Endodermal cell (in vitro differentiated cells): ENCODE results near the gene EPHA2. TPM values are rescaled to one million over a fixed set of nuclear protein-coding genes. Genes with fewer than 3 reads are reported as not detected.

Experiments used
- DNase-seq: peaks from one replicate; pipeline ENCODE4 v3.0.0-alpha.2; 2017
- H3K27ac ChIP-seq: 2 replicates; pipeline ENCODE4 v1.5.1; 2013; ENCODE audit warnings: mild to moderate bottlenecking, low read depth, low read length, moderate library complexity
- H3K27me3 ChIP-seq: 2 replicates; pipeline ENCODE4 v1.6.1; 2013; ENCODE audit warnings: mild to moderate bottlenecking, low read length, moderate library complexity; ENCODE audit not compliant: insufficient read depth, control insufficient read depth, poor library complexity, severe bottlenecking
- H3K36me3 ChIP-seq: 2 replicates; pipeline ENCODE4 v1.7.0; 2013; ENCODE audit warnings: mild to moderate bottlenecking, low read length, moderate library complexity; ENCODE audit not compliant: control insufficient read depth, insufficient read depth
- H3K4me1 ChIP-seq: one replicate; pipeline ENCODE4 v1.7.0; 2013; ENCODE audit warnings: low read length; ENCODE audit not compliant: control insufficient read depth, insufficient read depth
- H3K4me3 ChIP-seq: 2 replicates; pipeline ENCODE4 v1.5.1; 2013; ENCODE audit warnings: mild to moderate bottlenecking, low read length, moderate library complexity
- H3K9ac ChIP-seq: 2 replicates; pipeline ENCODE4 v1.6.1; 2013; ENCODE audit warnings: mild to moderate bottlenecking, low read length, moderate library complexity; ENCODE audit not compliant: poor library complexity, severe bottlenecking; ENCODE audit errors: extremely low read depth
- H3K9me3 ChIP-seq: 2 replicates; pipeline ENCODE4 v1.6.1; 2013; ENCODE audit warnings: mild to moderate bottlenecking, low read length, moderate library complexity; ENCODE audit not compliant: control insufficient read depth
- H3K27ac Mint-ChIP-seq: 2 replicates; pipeline ENCODE4 v1.8.0; 2020; ENCODE audit warnings: mixed read lengths
- H3K27me3 Mint-ChIP-seq: 2 replicates; pipeline ENCODE4 v1.8.0; 2021; ENCODE audit warnings: mild to moderate bottlenecking, mixed read lengths; ENCODE audit not compliant: insufficient read depth
- H3K36me3 Mint-ChIP-seq: 2 replicates; pipeline ENCODE4 v1.8.0; 2020; ENCODE audit warnings: low read depth, mixed read lengths
- H3K4me1 Mint-ChIP-seq: 2 replicates; pipeline ENCODE4 v1.8.0; 2020; ENCODE audit warnings: mixed read lengths
- H3K4me3 Mint-ChIP-seq: 2 replicates; pipeline ENCODE4 v1.8.0; 2020; ENCODE audit warnings: mild to moderate bottlenecking, moderate library complexity, mixed read lengths
- H3K9me3 Mint-ChIP-seq: 2 replicates; pipeline ENCODE4 v1.8.0; 2020; ENCODE audit warnings: mild to moderate bottlenecking, mixed read lengths
- CTCF ChIP-seq: fragments of 200-600 bp; sonication (generic); conservative IDR thresholded peaks from 2 replicates; pipeline ENCODE4 v1.5.0; 2021; ENCODE audit warnings: antibody characterized with exemption, mild to moderate bottlenecking
- WGBS, 2 experiments: methylation state at CpG; one replicate each; pipeline versions ENCODE4 v1.1.5 to v1.1.7; 2013; ENCODE audit warnings: missing lambda C conversion rate in 2 of 2, mixed read lengths in 1 of 2; ENCODE audit not compliant: insufficient coverage in 1 of 2, insufficient read length in 1 of 2; 5-methylcytosine and 5-hydroxymethylcytosine counted together
- total RNA-seq, 2 donors: library from RNA; stranded (reverse); fragmentation: NEBNext Ultra II Directional in 1 of 2; extraction: Animal tissue kit (Norgen Biotek cat#: 25700) in 1 of 2; gene quantifications; 2 replicates in 1 of 2; 3 replicates in 1 of 2; pipeline ENCODE4 v1.2.1, GENCODE V29; 2021

EPHA2 gene
- total RNA-seq, 2 donors from 2014 or later = 56.5 to 64.3 TPM

GRCh38 chr1:16202281-16203210 lies 46.7 kb upstream of the EPHA2 start:
- no peaks in the 10 kb centered on the region for H3K9me3 ChIP-seq
- H3K4me3 Mint-ChIP-seq = no peak overlapping the region
- H3K27me3 Mint-ChIP-seq = peaks cover 4% of the 10 kb centered on the region
- WGBS, 2 experiments = 93 to 94% methylated on average over 15 to 24 of the region's 24 CpGs
- H3K9ac ChIP-seq = no peak overlapping the region
- peaks cover 4% of the 10 kb centered on the region for H3K4me1 Mint-ChIP-seq
- no peaks in the 10 kb centered on the region for H3K9me3 Mint-ChIP-seq
- H3K27ac ChIP-seq = no peak overlapping the region
- no peak for DNase-seq
- H3K4me1 ChIP-seq = no peaks in the 10 kb centered on the region
- no peaks in the 10 kb centered on the region for H3K36me3 ChIP-seq
- H3K36me3 Mint-ChIP-seq = peaks cover under 1% of the 10 kb centered on the region
- H3K27ac Mint-ChIP-seq = no peak overlapping the region
- H3K4me3 ChIP-seq = no peak overlapping the region
- peaks cover 5% of the 10 kb centered on the region for H3K27me3 ChIP-seq
- no peak for TF ChIP-seq CTCF

- WGBS, 2 experiments = 86 to 94% methylated on average over 4 of the region's 4 CpGs
- Histone ChIP-seq H3K9ac (no peak overlapping the region), H3K4me1 (no peaks in the 10 kb centered on the region), H3K9me3 (no peaks in the 10 kb centered on the region), H3K27ac (no peak overlapping the region), H3K36me3 (no peaks in the 10 kb centered on the region), H3K27me3 (no peaks in the 10 kb centered on the region), H3K4me3 (no peak overlapping the region)
- no peak for DNase-seq
- Mint-ChIP-seq H3K27ac (no peak overlapping the region), H3K4me1 (no peaks in the 10 kb centered on the region), H3K36me3 (peaks cover 3% of the 10 kb centered on the region), H3K9me3 (no peaks in the 10 kb centered on the region), H3K4me3 (no peak overlapping the region), H3K27me3 (no peaks in the 10 kb centered on the region)
- no peak for TF ChIP-seq CTCF
Measured at GRCh38 chr1:16199700-16200099, 43.8 kb upstream of the EPHA2 start.

DNA sequence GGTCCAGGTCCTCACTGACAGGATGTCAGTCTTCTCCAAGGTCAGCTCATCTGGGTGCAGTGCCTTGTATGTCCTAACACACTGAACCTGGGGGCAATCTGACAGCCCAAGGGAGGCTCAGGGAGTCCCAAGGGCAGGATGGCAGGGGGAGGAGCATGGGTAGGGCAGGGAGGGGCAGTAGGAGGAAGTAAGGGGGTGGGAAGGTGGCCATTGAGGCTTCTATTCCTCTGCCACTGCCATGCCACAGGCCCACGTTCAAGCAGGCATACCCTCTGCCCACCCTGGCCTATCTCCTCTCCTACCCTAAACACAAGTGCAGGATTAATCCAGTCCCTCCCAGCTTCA lies 43.3 kb upstream of the EPHA2 start:
- no peak overlapping the region for H3K4me3 ChIP-seq
- H3K9ac ChIP-seq = no peak overlapping the region
- TF ChIP-seq CTCF = no peak
- H3K9me3 ChIP-seq = no peaks in the 10 kb centered on the region
- no peaks in the 10 kb centered on the region for H3K27me3 ChIP-seq
- H3K36me3 ChIP-seq = no peaks in the 10 kb centered on the region
- H3K27ac Mint-ChIP-seq = no peak overlapping the region
- peaks cover 3% of the 10 kb centered on the region for H3K36me3 Mint-ChIP-seq
- no peaks in the 10 kb centered on the region for H3K9me3 Mint-ChIP-seq
- H3K4me3 Mint-ChIP-seq = no peak overlapping the region
- no peaks in the 10 kb centered on the region for H3K4me1 Mint-ChIP-seq
- no peaks in the 10 kb centered on the region for H3K27me3 Mint-ChIP-seq
- no peaks in the 10 kb centered on the region for H3K4me1 ChIP-seq
- H3K27ac ChIP-seq = no peak overlapping the region
- no peak for DNase-seq
- WGBS, 2 experiments = 86% methylated on average over 1 of the region's 1 CpG; no CpG with 5 or more reads in 1 of the 2 experiments
